Skeletal muscle satellite cell (primary cell): ENCODE data around the gene SGCA.
A peak's percentile ranks its signal among the peaks of the same experiment; 100 is the strongest.

Experiments used
- H3K27me3 ChIP-seq: 2 replicates; pipeline ENCODE4 v1.7.0; 2013; ENCODE audit warnings: low read length; ENCODE audit not compliant: control insufficient read depth, insufficient read depth
- H3K36me3 ChIP-seq: 2 replicates; pipeline ENCODE4 v1.7.0; 2013; ENCODE audit warnings: mild to moderate bottlenecking, control low read depth, low read length; ENCODE audit not compliant: insufficient read depth
- H3K4me1 ChIP-seq: 2 replicates; pipeline ENCODE4 v1.7.0; 2013; ENCODE audit warnings: low read length; ENCODE audit not compliant: control insufficient read depth, insufficient read depth
- H3K4me2 ChIP-seq: 2 replicates; pipeline ENCODE4 v1.7.0; 2013; ENCODE audit warnings: mild to moderate bottlenecking, low read length
- H3K4me3 ChIP-seq: 2 replicates; pipeline ENCODE4 v1.7.0; 2013; ENCODE audit warnings: low read length
- H3K9ac ChIP-seq: 2 replicates; pipeline ENCODE4 v1.7.0; 2013; ENCODE audit warnings: mild to moderate bottlenecking, low read depth, low read length, moderate library complexity
- H3K9me3 ChIP-seq: replicated peaks from 2 replicates; pipeline ENCODE4 v1.7.0; 2013; ENCODE audit warnings: mild to moderate bottlenecking, control low read depth, low read length

SGCA gene

DNA sequence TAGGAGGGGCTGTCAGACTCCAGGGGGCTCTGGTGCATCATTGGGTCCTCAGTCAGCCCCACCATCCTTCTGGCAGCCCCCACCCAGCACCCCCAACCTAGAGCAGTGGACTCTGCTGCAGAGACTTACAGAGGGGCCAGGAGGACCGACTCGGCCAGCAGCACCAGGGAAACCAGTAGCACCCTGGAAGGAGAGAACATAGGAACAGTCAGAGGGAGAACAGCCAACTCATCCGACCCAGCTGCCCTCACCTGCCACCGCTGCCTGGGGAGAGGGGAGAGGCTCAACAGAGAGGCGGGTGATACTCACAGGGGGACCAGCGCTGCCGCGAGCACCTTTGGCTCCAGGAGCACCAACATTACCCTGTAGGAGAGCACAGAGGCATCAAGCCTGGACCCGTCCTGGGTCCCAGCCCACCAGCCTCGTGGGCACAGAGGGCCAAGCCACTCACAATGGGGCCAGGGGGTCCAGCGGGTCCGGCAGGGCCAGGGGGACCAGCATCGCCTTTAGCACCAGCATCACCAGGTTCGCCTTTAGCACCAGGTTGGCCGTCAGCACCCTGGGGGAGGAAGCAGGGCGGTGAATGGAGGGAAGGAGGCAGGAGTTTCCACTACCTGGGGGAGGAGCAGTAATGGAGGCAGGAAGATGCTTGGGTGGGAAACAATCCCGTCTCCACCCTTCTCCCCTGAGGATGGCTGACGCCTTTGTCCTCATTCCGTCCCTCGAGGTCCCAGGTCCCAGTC lies 23.9 kb downstream of the SGCA start:
- Histone ChIP-seq H3K9me3 (no peaks in the 10 kb centered on the region), H3K9ac (no peak overlapping the region), H3K27me3 (no peaks in the 10 kb centered on the region), H3K4me3 (no peak overlapping the region), H3K36me3 (peaks cover 98% of the 10 kb centered on the region), H3K4me2 (no peak overlapping the region), H3K4me1 (peaks cover 78% of the 10 kb centered on the region)

- no peak overlapping the region for H3K4me3 ChIP-seq
- H3K27me3 ChIP-seq: no peaks in the 10 kb centered on the region
- peaks cover 98% of the 10 kb centered on the region for H3K36me3 ChIP-seq
- H3K4me2 ChIP-seq: peak overlapping the region; percentile 8
- H3K9me3 ChIP-seq: no peaks in the 10 kb centered on the region
- H3K9ac ChIP-seq: peak overlapping the region; percentile 16
- H3K4me1 ChIP-seq: peaks cover 80% of the 10 kb centered on the region
Measured at GRCh38 chr17:50190293-50190602, 24.4 kb downstream of the SGCA start.

DNA sequence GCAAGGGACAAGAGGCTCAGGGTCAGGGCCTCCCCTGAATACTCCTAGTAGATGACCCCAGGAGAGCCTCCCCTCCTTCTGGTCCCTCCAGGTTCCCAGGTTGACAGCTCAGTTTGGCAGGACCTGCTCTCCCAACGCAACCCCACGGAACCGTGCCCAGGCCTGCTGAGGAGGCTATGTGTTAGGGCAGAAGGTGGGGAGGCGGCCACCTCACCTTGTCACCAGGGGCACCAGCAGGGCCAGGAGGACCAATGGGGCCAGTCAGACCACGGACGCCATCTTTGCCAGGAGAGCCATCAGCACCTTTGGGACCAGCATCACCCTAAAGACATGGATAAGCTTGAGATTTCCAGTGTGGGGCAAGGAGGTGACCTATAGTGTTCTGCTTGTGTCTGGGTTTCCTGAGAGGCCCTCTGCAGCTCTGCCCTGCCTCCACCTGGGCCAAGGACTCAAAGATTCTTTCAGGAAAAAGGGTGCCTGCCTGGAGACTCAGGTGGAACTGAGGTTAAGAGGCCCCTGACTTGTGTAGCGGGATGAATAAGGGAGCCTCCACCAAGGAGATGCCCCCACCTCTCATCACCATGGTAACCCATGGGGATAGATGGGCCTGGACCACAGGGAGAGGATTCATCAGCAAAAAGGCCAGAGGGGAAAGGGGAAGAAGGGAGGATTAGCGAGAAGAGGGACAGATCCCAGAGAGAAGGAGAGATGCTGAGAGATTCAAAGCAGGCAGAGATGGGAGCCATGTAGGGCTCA lies 25.0 kb downstream of the SGCA start:
- Histone ChIP-seq H3K9ac (peak overlapping the region; percentile 16), H3K4me2 (peak overlapping the region; percentile 8), H3K4me3 (no peak overlapping the region), H3K9me3 (no peaks in the 10 kb centered on the region), H3K36me3 (peaks cover 98% of the 10 kb centered on the region), H3K27me3 (no peaks in the 10 kb centered on the region), H3K4me1 (peaks cover 81% of the 10 kb centered on the region)

GRCh38 chr17:50191359-50192143 lies 25.7 kb downstream of the SGCA start:
- H3K9me3 ChIP-seq: no peaks in the 10 kb centered on the region
- H3K4me2 ChIP-seq: no peak overlapping the region
- H3K36me3 ChIP-seq: peaks cover 98% of the 10 kb centered on the region
- H3K4me3 ChIP-seq: no peak overlapping the region
- H3K4me1 ChIP-seq: peaks cover 81% of the 10 kb centered on the region
- no peak overlapping the region for H3K9ac ChIP-seq
- no peaks in the 10 kb centered on the region for H3K27me3 ChIP-seq

- Histone ChIP-seq H3K9me3 (no peaks in the 10 kb centered on the region), H3K36me3 (peaks cover 97% of the 10 kb centered on the region), H3K4me1 (peaks cover 81% of the 10 kb centered on the region), H3K9ac (peak overlapping the region; percentile 44), H3K4me3 (no peak overlapping the region), H3K27me3 (no peaks in the 10 kb centered on the region), H3K4me2 (peak overlapping the region; percentile 18)
Measured at GRCh38 chr17:50192144-50192617, 26.4 kb downstream of the SGCA start.

DNA sequence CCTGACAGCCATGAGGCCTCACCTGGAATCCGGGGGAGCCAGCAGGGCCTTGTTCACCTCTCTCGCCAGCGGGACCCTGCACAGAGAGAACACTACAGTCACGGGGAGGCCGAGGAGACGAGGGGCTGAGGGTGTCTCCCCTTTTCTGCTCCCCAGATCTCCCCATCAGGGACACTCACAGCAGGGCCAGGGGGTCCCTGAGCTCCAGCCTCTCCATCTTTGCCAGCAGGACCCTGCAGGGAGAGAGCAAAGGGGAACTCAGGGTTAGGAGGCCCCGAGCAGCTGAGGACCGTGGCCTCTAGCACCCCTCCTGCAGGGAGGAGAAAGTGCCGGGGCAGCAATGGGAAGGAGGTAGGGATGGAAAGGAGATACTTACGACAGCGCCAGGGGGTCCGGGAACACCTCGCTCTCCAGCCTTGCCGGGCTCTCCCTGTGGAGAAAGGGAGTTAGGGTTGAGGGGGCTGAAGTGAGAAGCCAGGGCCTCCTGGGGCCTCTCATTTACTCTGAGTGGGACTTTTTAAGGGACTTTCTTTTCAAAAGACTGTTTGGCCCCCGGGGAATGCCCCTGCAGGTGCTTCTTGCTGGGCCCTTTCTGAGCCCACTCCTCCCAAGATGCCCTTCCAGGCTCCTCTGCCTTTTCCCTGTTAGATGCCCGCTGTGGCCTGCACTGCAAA lies 26.9 kb downstream of the SGCA start:
- Histone ChIP-seq H3K4me3 (no peak overlapping the region), H3K9me3 (no peaks in the 10 kb centered on the region), H3K4me2 (peak overlapping the region; percentile 18), H3K4me1 (peaks cover 81% of the 10 kb centered on the region), H3K9ac (peak overlapping the region; percentile 44), H3K27me3 (no peaks in the 10 kb centered on the region), H3K36me3 (peaks cover 97% of the 10 kb centered on the region)

GRCh38 chr17:50194140-50194933 lies 28.5 kb downstream of the SGCA start:
- Histone ChIP-seq H3K4me1 (peaks cover 84% of the 10 kb centered on the region), H3K4me2 (peak overlapping the region; percentile 12), H3K36me3 (peaks cover 96% of the 10 kb centered on the region), H3K9ac (peak overlapping the region; percentile 73), H3K4me3 (no peak overlapping the region), H3K9me3 (no peaks in the 10 kb centered on the region), H3K27me3 (no peaks in the 10 kb centered on the region)

DNA sequence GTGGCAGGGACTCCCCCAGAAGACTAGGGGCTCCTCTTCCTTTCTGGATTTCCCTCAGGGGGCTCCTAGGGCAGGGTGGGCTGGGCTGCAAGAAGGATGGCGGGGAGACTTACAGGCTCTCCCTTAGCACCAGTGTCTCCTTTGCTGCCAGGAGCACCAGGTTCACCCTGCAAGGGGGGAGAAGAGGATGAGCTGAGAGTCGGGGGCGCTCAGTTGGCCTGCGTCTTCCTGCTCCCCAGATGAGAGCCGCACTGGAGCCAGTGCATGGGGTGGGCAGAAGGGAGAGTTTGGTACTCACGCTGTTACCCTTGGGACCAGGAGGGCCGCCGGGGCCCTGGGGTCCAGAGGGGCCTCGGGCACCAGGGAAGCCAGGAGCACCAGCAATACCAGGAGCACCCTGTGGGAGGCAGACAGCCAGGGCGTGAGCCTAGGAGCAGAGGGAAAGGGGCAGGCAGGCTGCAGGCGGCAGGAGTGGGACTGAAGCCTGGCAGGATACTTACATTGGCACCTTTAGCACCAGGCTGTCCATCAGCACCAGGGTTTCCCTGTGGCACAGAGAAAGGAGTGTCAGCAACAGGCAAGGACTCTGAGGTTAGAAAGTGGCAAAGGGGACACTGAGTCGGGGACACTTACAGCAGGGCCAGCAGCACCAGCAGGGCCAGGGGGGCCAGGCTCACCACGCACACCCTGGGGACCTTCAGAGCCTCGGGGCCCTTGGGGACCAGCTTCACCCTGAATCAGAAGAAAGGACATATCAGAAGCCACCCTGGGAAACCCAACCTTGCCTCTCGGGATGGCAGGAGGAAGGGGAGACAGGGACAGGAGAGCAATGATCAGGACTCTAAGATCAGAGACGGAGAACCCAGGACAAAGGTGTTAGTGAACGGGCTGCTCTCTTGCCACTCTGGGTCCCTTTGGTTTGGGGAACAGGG lies 29.4 kb downstream of the SGCA start:
- H3K9me3 ChIP-seq: no peaks in the 10 kb centered on the region
- H3K4me3 ChIP-seq: no peak overlapping the region
- H3K9ac ChIP-seq: peak overlapping the region; percentile 73
- H3K4me1 ChIP-seq: peaks cover 76% of the 10 kb centered on the region
- peak overlapping the region; percentile 83 for H3K4me2 ChIP-seq
- peaks cover 93% of the 10 kb centered on the region for H3K36me3 ChIP-seq
- no peaks in the 10 kb centered on the region for H3K27me3 ChIP-seq

- Histone ChIP-seq H3K27me3 (no peaks in the 10 kb centered on the region), H3K9ac (peak overlapping the region; percentile 73), H3K4me3 (peak overlapping the region; percentile 38), H3K36me3 (peaks cover 87% of the 10 kb centered on the region), H3K4me1 (peaks cover 67% of the 10 kb centered on the region), H3K4me2 (peak overlapping the region; percentile 83), H3K9me3 (no peaks in the 10 kb centered on the region)
Measured at GRCh38 chr17:50196036-50196435, 30.2 kb downstream of the SGCA start.

DNA sequence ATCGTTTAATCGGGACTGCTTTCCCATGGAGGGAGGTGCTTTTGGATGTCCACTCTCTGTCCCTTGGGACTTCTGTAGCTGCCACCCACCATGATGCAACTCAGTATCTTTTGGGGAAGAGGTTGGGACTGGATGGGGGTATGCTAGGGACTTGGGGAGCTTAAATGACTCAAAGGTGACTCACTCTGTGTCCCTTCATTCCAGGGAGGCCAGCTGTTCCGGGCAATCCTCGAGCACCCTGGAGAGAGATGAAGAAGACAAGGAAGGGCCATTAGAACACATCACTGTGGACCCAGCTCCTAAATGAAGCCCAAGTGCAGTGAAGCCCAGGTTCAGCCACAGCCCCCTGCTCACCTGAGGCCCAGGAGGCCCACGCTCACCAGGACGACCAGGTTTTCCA lies 31.0 kb downstream of the SGCA start:
- peaks cover 67% of the 10 kb centered on the region for H3K4me1 ChIP-seq
- H3K4me3 ChIP-seq: peak overlapping the region; percentile 85
- H3K4me2 ChIP-seq: peak overlapping the region; percentile 83
- no peaks in the 10 kb centered on the region for H3K9me3 ChIP-seq
- peaks cover 81% of the 10 kb centered on the region for H3K36me3 ChIP-seq
- H3K9ac ChIP-seq: peak overlapping the region; percentile 100
- no peaks in the 10 kb centered on the region for H3K27me3 ChIP-seq
